IgD-negative memory B cell (primary cell): ENCODE measurements around the gene ACTL6B. TPM values are rescaled to one million over a fixed set of nuclear protein-coding genes. Genes with fewer than 3 reads are reported as not detected.

Experiments used
- H3K27ac Mint-ChIP-seq, 3 donors: one replicate each; pipeline ENCODE4 v1.8.0; 2020 to 2022; ENCODE audit warnings: mild to moderate bottlenecking in 3 of 3, mixed read lengths in 3 of 3, moderate library complexity in 1 of 3
- H3K27me3 Mint-ChIP-seq: one replicate; pipeline ENCODE4 v1.8.0; 2021; ENCODE audit warnings: mixed read lengths
- H3K36me3 Mint-ChIP-seq: one replicate; pipeline ENCODE4 v1.8.0; 2020; ENCODE audit warnings: mild to moderate bottlenecking, mixed read lengths
- H3K4me1 Mint-ChIP-seq, 3 donors: one replicate each; pipeline ENCODE4 v1.8.0; 2020 to 2022; ENCODE audit warnings: mixed read lengths in 3 of 3, mild to moderate bottlenecking in 1 of 3
- H3K4me3 Mint-ChIP-seq, 4 donors: one replicate each; pipeline ENCODE4 v1.8.0; 2020 to 2022; ENCODE audit warnings: mild to moderate bottlenecking in 4 of 4, mixed read lengths in 4 of 4, moderate library complexity in 3 of 4
- H3K9me3 Mint-ChIP-seq, 3 donors: one replicate each; pipeline ENCODE4 v1.8.0; 2020 to 2021; ENCODE audit warnings: mixed read lengths in 3 of 3, mild to moderate bottlenecking in 1 of 3
- polyA plus RNA-seq: library from polyadenylated mRNA; unstranded; fragments of 300-500 nt; fragmentation: Illumina TruSeq; gene quantifications from one replicate; pipeline ENCODE4 v1.2.3, GENCODE V29; 2021

ACTL6B gene
- polyA plus RNA-seq, 1 donor from 2014 or later, result not detected

DNA sequence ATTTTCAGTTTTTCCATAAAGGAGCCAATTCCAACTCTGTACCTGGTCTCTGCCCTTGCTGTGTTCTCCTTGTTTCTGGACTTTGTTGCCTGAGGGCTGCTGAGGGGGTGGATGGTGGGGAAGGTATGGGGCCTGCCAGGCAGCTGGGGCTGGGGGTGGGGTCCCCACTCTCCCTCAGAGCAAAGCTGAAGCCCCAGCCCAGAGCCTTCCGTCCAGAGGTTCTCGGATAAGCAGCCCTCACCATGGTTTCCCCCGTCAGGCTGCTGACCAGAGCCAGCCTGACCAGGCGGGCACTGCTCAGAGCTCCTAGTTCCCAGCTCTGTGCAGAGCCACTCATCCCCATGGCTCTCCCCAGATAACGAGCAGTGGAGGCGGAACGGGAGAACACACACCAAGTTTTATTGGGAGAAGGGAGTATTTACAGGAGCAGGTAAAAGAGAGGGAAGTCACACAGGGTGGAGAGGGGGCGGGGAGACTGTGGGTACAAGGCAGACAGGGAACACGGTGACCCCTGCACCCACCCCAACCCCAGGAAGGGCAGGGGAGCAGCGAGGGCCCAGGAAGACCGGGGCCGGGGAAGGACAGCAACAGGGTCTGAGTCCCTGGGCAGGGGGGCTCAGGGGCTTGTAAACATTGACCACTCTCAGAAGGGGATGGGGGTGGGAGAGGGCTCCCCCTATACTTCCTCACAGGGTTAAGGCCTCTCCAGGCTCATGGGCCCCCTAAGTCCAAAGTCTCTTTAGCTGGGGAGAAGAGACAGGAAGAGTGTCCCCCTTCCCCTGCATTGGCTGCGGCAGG, 23.1 kb upstream of the ACTL6B start:
- Mint-ChIP-seq H3K9me3 (no peaks in the 10 kb centered on the region), H3K4me1 (peaks cover 0 to 5% (median 2%) of the 10 kb centered on the region in 3 donors), H3K4me3 (no peak overlapping the region), H3K27me3 (no peaks in the 10 kb centered on the region), H3K36me3 (no peaks in the 10 kb centered on the region), H3K27ac (peak overlapping the region in 2 of 3 donors; percentile 45 to 77)

DNA sequence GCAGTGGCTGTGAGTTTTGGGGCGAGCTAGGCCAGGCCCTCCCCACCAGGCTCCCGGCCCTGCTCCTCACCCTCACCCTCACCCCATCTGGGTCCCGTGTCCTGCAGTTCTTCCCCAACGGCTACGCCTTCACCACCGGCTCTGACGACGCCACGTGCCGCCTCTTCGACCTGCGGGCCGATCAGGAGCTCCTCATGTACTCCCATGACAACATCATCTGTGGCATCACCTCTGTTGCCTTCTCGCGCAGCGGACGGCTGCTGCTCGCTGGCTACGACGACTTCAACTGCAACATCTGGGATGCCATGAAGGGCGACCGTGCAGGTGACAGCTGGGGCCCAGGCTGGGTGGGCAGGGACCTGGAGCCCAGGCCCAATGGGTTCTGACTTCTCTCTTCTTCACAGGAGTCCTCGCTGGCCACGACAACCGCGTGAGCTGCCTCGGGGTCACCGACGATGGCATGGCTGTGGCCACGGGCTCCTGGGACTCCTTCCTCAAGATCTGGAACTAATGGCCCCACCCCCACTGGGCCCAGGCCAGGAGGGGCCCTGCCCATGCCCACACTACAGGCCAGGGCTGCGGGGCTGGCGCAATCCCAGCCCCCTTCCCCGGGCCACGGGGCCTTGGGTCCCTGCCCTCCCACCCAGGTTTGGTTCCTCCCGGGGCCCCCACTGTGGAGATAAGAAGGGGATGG, 22.2 kb upstream of the ACTL6B start:
- Mint-ChIP-seq H3K27ac (peak overlapping the region; percentile 84 to 96 (median 89)), H3K9me3 (no peaks in the 10 kb centered on the region), H3K27me3 (no peaks in the 10 kb centered on the region), H3K4me3 (peak overlapping the region in 1 of 4 donors; percentile 65), H3K36me3 (no peaks in the 10 kb centered on the region), H3K4me1 (peaks cover 2 to 5% (median 2%) of the 10 kb centered on the region in 3 donors)

DNA sequence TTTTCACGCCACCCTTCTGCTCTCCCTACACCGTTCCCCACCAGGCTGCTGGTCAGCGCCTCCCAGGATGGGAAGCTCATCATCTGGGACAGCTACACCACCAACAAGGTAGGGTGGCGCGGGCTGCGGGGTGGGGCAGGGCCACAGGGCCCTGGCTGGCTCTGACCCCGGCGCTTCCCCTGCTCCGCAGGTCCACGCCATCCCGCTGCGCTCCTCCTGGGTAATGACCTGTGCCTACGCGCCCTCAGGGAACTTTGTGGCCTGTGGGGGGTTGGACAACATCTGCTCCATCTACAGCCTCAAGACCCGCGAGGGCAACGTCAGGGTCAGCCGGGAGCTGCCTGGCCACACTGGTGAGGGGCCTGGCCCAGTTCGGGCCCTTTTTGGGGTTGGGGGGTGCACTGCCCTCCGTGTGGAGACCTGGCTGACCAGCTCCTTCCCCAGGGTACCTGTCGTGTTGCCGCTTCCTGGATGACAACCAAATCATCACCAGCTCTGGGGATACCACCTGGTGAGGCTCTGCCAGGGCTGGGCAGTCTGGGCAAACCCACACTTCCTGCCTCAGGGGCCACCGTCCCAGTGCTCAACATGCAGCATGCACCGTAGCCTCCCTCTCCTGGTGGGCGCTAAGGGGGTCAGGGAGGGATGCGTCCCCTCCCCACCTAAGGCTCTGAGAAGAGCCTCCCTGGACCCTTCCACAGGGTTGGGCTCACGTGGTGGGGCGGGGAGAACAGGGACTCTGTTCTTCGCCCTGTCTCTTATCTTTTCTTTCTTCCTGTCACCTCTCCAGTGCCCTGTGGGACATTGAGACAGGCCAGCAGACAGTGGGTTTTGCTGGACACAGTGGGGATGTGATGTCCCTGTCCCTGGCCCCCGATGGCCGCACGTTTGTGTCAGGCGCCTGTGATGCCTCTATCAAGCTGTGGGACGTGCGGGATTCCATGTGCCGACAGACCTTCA, 21.3 kb upstream of the ACTL6B start:
- no peaks in the 10 kb centered on the region for H3K27me3 Mint-ChIP-seq
- no peaks in the 10 kb centered on the region for H3K9me3 Mint-ChIP-seq
- H3K4me1 Mint-ChIP-seq, result peaks cover 2 to 6% (median 5%) of the 10 kb centered on the region in 3 donors
- H3K27ac Mint-ChIP-seq, result peak overlapping the region; percentile 88 to 96 (median 89)
- H3K36me3 Mint-ChIP-seq, result no peaks in the 10 kb centered on the region
- H3K4me3 Mint-ChIP-seq, result peak overlapping the region in 2 of 4 donors; percentile 69 to 83

DNA sequence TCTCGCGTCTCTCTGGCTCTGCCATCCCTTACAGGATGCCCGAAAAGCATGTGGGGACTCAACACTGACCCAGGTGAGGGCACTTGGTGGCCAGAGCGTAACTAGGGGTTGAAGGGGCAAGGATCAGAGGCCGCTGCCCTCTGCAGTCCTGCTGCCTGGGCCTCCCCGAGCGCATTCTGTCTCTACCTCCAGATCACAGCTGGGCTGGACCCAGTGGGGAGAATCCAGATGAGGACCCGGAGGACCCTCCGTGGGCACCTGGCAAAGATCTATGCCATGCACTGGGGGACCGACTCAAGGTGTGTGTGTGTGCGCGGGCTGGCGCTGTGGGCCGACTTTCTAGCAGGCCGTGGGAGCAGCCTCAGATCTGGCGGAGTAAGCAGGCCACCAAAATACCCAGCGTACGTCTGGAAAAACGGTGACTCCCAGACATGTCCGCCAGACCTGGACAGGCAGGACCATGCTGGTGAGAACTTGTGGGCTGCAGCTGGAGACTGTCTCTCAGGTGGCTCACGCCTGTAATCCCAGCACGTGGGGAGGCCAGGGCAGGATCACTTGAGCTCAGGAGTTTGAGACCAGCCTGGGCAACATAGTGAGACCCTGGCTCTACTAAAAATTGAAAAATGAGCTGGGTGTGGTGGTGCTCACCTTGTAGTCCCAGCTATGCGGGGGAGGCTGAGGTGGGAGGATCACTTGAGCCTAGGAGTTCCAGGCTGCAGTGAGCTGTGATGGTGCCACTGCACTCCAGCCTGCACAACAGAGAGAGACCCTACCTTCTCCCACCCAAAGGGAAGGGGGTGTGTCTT, 20.5 kb upstream of the ACTL6B start:
- Mint-ChIP-seq H3K27me3 (no peaks in the 10 kb centered on the region), H3K4me1 (peaks cover 2 to 6% (median 5%) of the 10 kb centered on the region in 3 donors), H3K27ac (peak overlapping the region; percentile 23 to 96 (median 88))

DNA sequence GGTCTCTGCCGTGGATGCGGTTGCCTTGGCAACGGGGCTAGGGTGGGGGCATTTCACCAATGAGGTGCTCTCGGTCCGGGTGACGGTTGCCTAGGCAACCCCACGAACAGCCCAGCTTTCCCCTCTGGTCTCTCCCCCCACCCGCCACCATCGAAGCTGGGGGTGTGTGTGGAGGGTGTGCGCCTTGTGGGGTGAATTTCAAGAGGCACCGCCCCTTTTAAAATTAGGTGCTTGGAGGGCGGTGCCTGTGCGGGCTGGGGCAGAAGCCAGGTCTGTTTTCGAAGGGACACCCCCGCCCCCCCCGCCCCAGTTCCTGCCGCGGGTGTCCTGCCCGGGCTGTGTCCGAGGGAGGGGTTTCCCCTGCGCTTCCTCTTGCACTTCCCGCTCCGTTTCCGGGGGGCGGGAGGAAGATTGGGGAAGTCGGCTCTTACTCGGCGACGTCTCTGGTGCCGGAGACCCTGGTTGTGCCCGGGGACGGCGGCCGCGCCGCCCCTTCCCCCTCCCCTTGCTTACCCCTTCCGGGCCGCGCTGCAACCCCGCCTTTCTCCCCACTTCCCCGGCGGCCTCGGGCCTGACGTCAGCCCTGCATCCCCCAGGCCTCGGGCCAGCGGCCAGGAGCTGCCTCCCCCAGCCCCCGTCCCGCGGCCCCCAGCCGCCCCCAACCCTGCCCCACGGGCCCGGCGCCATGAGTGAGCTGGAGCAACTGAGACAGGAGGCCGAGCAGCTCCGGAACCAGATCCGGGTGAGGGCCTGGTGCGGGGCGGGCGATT, 19.5 kb upstream of the ACTL6B start:
- H3K36me3 Mint-ChIP-seq, result no peaks in the 10 kb centered on the region
- H3K27ac Mint-ChIP-seq, result peak overlapping the region; percentile 91 to 96 (median 96)
- peaks cover 2 to 6% (median 5%) of the 10 kb centered on the region in 3 donors for H3K4me1 Mint-ChIP-seq
- H3K4me3 Mint-ChIP-seq, result peak overlapping the region; percentile 86 to 93 (median 90)
- no peaks in the 10 kb centered on the region for H3K27me3 Mint-ChIP-seq
- H3K9me3 Mint-ChIP-seq, result no peaks in the 10 kb centered on the region

More for the DNA sequence above, 20.5 kb upstream of the ACTL6B start:
- H3K9me3 Mint-ChIP-seq, result no peaks in the 10 kb centered on the region
- H3K4me3 Mint-ChIP-seq, result peak overlapping the region; percentile 25 to 83 (median 73)
- H3K36me3 Mint-ChIP-seq, result no peaks in the 10 kb centered on the region

DNA sequence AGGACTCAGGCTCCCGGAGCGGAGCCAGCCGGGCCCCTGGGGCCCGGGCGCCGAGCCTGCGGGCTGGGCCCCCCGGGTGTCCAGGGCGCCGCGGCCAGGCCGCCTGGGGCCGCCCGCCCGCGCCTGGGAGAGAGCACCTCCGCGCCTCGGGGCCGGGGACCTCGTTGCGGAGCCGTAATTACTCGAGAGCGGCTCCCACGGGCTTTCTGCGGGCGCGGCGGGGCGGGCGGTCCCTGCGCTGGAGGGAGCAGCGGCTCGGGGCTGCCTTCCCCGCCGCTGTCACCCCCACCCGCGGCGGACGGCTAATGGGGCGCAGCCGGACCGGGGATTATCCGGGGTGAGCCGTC, 18.8 kb upstream of the ACTL6B start:
- no peaks in the 10 kb centered on the region for H3K36me3 Mint-ChIP-seq
- H3K9me3 Mint-ChIP-seq, result no peaks in the 10 kb centered on the region
- H3K4me1 Mint-ChIP-seq, result peaks cover 2 to 6% (median 5%) of the 10 kb centered on the region in 3 donors
- H3K27ac Mint-ChIP-seq, result peak overlapping the region; percentile 92 to 98 (median 97)
- H3K27me3 Mint-ChIP-seq, result no peaks in the 10 kb centered on the region
- H3K4me3 Mint-ChIP-seq, result peak overlapping the region; percentile 91 to 99 (median 97)

DNA sequence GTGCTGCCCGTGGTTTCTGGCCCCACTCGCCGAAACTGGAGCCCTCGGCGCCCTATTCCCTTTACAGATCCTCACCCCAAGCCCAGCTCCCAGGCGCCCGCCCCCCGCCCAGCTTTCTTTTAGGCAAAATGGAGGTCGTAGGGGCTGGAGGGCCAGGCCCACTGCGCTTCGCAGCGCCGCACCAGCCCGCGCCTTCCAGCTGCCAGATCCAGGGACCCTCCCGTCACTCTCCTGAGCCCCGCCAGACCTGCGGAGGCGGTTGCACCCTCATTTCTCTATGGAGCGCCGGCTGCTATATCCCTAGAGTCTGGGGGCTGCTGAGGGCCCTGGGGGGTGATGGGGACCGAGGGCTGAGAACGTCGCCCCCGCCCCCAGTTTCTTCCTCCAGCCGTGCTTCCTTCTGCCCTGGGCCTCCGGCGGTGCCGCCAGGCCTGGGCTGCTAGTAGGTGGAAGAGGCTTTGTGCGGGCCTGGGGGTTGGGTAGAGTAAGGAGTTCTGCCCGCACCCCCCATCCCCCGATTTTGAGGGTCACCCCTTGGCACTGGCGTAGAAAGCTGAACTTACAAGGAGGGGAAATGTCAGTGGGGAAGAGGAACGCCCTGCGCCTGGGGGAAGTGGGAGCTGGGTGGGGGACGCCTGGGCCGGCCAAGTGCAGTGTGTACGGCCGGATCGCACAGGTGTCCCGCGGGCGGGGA, 18.3 kb upstream of the ACTL6B start:
- no peaks in the 10 kb centered on the region for H3K9me3 Mint-ChIP-seq
- H3K4me3 Mint-ChIP-seq, result peak overlapping the region; percentile 91 to 99 (median 97)
- peaks cover 2 to 6% (median 5%) of the 10 kb centered on the region in 3 donors for H3K4me1 Mint-ChIP-seq
- H3K27me3 Mint-ChIP-seq, result no peaks in the 10 kb centered on the region
- H3K36me3 Mint-ChIP-seq, result no peaks in the 10 kb centered on the region
- H3K27ac Mint-ChIP-seq, result peak overlapping the region; percentile 92 to 98 (median 97)

DNA sequence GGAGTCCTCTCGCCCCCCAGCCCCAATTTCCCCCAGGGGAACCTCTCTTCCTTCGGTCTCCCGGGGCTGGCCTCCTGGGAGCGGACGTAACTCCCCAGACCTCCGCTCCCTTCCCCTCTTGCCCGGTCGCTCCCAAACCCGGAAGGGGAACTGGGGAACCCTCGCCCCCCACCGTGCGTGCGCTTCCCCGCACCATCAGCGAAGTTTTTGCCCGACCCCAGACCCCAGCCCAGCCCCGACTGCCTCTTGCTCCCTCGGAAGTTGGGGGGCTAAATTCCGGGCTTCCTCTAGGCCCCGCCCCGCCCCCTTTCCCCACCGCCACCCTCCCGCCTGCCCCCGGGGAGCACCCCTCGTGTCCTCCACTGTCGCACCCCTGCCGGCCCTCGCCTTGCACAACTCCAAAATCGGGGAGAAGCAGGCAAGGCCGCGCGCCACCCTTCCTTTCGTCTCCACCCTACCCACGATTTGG, 17.7 kb upstream of the ACTL6B start:
- Mint-ChIP-seq H3K4me3 (peak overlapping the region; percentile 91 to 99 (median 97)), H3K36me3 (no peaks in the 10 kb centered on the region), H3K27ac (peak overlapping the region; percentile 92 to 98 (median 97)), H3K4me1 (peaks cover 2 to 6% (median 5%) of the 10 kb centered on the region in 3 donors), H3K27me3 (no peaks in the 10 kb centered on the region), H3K9me3 (no peaks in the 10 kb centered on the region)

DNA sequence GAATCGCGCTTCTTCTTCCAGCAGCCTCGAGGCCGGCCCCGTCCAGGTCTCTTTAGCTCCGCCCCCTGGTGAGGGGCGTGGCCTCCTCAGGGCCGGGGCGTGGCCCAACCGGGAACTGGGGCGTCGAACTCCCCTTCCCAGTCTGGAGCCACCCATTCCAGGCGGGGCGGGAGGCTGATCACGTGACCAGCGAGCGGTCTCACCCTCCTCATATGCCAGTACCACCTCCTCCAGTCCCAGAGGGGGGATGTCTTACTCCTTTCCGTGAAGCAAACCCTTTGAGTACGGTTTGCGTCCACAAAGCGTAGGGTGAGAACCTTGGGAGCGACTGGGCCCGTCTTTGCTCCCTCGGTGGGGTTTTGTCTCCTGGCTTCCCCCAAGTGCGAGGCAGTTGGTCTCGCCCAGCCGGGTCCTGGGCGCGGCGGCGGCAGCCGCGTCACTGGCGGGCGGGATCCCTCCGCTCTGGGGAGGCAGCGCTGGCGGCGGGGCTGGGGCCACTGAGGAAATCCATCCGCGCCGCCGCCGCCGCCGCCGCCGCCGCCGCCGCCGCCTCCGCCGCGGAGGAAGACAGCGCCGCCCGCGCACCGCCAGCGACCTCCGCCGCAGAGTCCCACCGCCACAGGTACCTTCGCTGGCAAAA, 17.2 kb upstream of the ACTL6B start, which contains the start of gene GNB2:
GNB2 (plus strand) TSS at position 439 of the 640 bp plus-strand sequence. CDS start 2,526 bp downstream, outside the sequence.
- no peaks in the 10 kb centered on the region for H3K27me3 Mint-ChIP-seq
- no peaks in the 10 kb centered on the region for H3K9me3 Mint-ChIP-seq
- peaks cover 2 to 6% (median 5%) of the 10 kb centered on the region in 3 donors for H3K4me1 Mint-ChIP-seq
- H3K27ac Mint-ChIP-seq, result peak within 1 kb of the TSS; percentile 92 to 98 (median 97)
- peak within 1 kb of the TSS; percentile 91 to 99 (median 97) for H3K4me3 Mint-ChIP-seq
- no peaks in the 10 kb centered on the region for H3K36me3 Mint-ChIP-seq

DNA sequence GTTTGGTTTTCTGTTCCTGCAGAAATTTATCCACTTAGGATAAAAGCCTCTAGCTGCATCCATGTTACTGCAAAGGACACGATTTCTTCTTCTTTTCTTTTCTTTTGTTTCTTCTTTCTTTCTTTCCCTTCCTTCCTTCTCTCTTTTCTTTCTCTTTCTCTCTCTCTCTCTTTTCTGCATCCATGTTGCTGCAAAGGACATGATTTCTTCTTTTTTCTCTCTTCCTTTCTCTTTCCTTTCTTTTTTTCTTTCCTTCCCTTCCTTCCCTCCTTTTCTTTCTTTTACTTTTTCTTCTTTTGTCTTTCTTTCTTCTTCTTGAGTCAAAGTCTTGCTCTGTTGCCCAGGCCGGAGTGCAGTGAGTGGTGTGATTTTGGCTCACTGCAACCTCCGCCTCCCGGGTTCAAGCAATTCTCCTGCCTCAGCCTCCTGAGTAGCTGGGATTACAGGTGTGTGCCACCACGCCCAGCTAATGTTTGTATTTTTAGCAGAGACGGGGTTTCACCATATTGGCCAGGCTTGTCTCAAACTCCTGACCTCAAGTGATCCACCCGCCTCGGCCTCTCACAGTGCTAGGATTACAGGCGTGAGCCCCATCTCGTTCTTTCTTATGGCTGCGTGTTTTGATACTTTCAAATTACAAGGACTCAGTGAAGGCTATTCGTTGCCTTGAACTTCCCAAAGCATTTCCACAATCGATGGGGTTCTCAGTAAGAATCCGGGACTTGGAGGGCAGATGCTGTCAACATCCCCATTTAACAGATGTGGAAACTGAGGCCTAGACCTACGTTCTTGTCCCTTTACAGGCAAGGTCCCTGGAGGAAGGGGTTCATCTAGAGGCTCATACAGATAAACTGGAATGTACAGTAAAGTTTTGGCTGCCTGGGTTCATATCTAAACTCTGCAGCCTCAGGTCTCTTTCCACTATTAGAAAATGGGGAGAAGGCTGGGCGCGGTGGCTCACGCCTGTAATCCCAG, 15.4 kb upstream of the ACTL6B start:
- Mint-ChIP-seq H3K27me3 (peaks cover 3% of the 10 kb centered on the region), H3K4me1 (peaks cover 0 to 11% (median 5%) of the 10 kb centered on the region in 3 donors), H3K4me3 (peak overlapping the region in 2 of 4 donors; percentile 30 to 91), H3K36me3 (no peaks in the 10 kb centered on the region), H3K27ac (peak overlapping the region in 1 of 3 donors; percentile 54), H3K9me3 (no peaks in the 10 kb centered on the region)

DNA sequence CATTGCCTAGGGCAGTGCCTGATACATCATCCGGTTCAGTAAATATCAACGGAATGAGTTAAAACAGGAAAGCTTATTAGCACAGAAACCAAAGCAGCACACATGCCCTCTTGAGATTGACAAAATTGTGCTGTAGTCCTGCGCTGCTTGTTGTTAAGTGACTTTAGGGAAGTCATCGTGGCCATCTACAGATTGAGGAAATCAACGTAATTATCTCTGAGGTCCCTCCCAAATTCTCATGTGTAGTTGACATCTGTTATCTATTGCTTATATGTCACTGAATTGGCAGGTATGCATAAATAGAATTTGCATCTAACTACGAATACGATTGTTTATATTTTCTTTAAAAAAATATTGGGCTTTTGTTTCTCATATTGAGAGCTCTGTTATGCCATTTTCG, 13.8 kb upstream of the ACTL6B start:
- Mint-ChIP-seq H3K27me3 (peaks cover 6% of the 10 kb centered on the region), H3K9me3 (no peaks in the 10 kb centered on the region)

More for the DNA sequence above, 13.8 kb upstream of the ACTL6B start:
- Mint-ChIP-seq H3K4me3 (peak overlapping the region in 1 of 4 donors; percentile 43), H3K4me1 (peaks cover 0 to 11% (median 5%) of the 10 kb centered on the region in 3 donors), H3K36me3 (no peaks in the 10 kb centered on the region), H3K27ac (peak overlapping the region in 1 of 3 donors; percentile 54)
